ENCODE data around the gene TF. TPM values are rescaled to one million over a fixed set of nuclear protein-coding genes. Genes with fewer than 3 reads are reported as not detected.

Gene TF
- total and polyA plus RNA-seq, 10 of the 15 experiments (the other 5 are each of a cell fraction or from before 2014, with no cell fraction given) = under 0.01 to 8.9 (median 0.05) TPM; not detected in 1

- WGBS (ENCODE audit: insufficient coverage, insufficient replicate concordance, low lambda C conversion rate, missing lambda C conversion rate) = 92% methylated on average over 2 of the region's 2 CpGs
- DNase-seq (ENCODE audit: low read depth, low spot score) (no peak), ATAC-seq (no peak), FAIRE-seq (no peak)
- H3K27ac ChIP-seq (ENCODE audit: control insufficient read depth, insufficient read depth) = no peak overlapping the region
- in situ Hi-C loops (cut with MboI) (no loop called here), intact Hi-C loops (cut with micrococcal nuclease; ENCODE audit: unreplicated experiment) (loop anchor here (10.0 kb wide), 1 partner anchor 409 kb away; no protein-coding TSS in a partner anchor)
- no peaks in the 10 kb centered on the region for H4K20me1 ChIP-seq (ENCODE audit: control insufficient read depth, insufficient read depth)
- no peak overlapping the region for H3K4me2 ChIP-seq (ENCODE audit: control insufficient read depth, insufficient read depth)
- peaks cover 4 to 39% of the 10 kb centered on the region in 2 experiments for H3K36me3 ChIP-seq (ENCODE audit: control insufficient read depth in 2 of 2, insufficient read depth in 2 of 2, low read length in 1 of 2)
- no peak overlapping the region for H3K9ac ChIP-seq (ENCODE audit: control insufficient read depth, insufficient read depth, low read length)
- no peak overlapping the region for H2AFZ ChIP-seq (ENCODE audit: control insufficient read depth, low read depth, low read length)
- POLR2A ChIA-PET = no interaction called here
- no peaks in the 10 kb centered on the region for H3K4me1 ChIP-seq (ENCODE audit: control insufficient read depth, insufficient read depth, low read length)
- BruUV-seq (replicated peaks) = no TSS peak
- no peak overlapping the region for H3K4me3 ChIP-seq
- SMC1A ChIA-PET (ENCODE audit: uncharacterized antibody, unreplicated experiment) = no interaction called here
- H3K27me3 ChIP-seq (replicated peaks in 1 of 2; ENCODE audit: control insufficient read depth in 2 of 2, insufficient read depth in 2 of 2, low read length in 1 of 2) = no peaks in the 10 kb centered on the region
- H3K9me3 ChIP-seq (replicated peaks; ENCODE audit: control insufficient read depth, insufficient read depth, low read length) = no peaks in the 10 kb centered on the region
- CTCF ChIA-PET = no interaction called here
- H3K79me2 ChIP-seq (ENCODE audit: control insufficient read depth, insufficient read depth, low read length) = no peaks in the 10 kb centered on the region
- RAD21 ChIA-PET (ENCODE audit: unreplicated experiment) = no interaction called here
- TF ChIP-seq, protein P1, sequence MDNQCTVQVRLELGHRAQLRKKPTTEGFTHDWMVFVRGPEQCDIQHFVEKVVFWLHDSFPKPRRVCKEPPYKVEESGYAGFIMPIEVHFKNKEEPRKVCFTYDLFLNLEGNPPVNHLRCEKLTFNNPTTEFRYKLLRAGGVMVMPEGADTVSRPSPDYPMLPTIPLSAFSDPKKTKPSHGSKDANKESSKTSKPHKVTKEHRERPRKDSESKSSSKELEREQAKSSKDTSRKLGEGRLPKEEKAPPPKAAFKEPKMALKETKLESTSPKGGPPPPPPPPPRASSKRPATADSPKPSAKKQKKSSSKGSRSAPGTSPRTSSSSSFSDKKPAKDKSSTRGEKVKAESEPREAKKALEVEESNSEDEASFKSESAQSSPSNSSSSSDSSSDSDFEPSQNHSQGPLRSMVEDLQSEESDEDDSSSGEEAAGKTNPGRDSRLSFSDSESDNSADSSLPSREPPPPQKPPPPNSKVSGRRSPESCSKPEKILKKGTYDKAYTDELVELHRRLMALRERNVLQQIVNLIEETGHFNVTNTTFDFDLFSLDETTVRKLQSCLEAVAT (IDR thresholded peaks at IDR 0.05) = no peak
- TF ChIP-seq RELA (IDR thresholded peaks at IDR 0.05; ENCODE audit: borderline replicate concordance, partially characterized antibody) = no peak
- TF ChIP-seq PML (IDR thresholded peaks at IDR 0.05; ENCODE audit: low read length) = no peak
- no peak for TF ChIP-seq BCL11A (IDR thresholded peaks at IDR 0.05; ENCODE audit: low read depth, low read length)
- TF ChIP-seq ZNF207 (IDR thresholded peaks at IDR 0.05; ENCODE audit: borderline replicate concordance) = no peak
- no peak for TF ChIP-seq TCF3 (IDR thresholded peaks at IDR 0.05; ENCODE audit: borderline replicate concordance, insufficient read depth, low read depth, low read length)
- no peak for TF ChIP-seq EZH2 (IDR thresholded peaks at IDR 0.05; ENCODE audit: borderline replicate concordance, control insufficient read depth, low read depth, low read length)
- no peak for TF ChIP-seq ZNF24 (IDR thresholded peaks at IDR 0.05)
- no peak for TF ChIP-seq USF2 (IDR thresholded peaks at IDR 0.05; ENCODE audit: borderline replicate concordance, low read depth, low read length)
- no peak for TF ChIP-seq NR2C1 (IDR thresholded peaks at IDR 0.05)
- no peak for TF ChIP-seq EED (IDR thresholded peaks at IDR 0.05; ENCODE audit: low read depth)
- TF ChIP-seq, protein P2, sequence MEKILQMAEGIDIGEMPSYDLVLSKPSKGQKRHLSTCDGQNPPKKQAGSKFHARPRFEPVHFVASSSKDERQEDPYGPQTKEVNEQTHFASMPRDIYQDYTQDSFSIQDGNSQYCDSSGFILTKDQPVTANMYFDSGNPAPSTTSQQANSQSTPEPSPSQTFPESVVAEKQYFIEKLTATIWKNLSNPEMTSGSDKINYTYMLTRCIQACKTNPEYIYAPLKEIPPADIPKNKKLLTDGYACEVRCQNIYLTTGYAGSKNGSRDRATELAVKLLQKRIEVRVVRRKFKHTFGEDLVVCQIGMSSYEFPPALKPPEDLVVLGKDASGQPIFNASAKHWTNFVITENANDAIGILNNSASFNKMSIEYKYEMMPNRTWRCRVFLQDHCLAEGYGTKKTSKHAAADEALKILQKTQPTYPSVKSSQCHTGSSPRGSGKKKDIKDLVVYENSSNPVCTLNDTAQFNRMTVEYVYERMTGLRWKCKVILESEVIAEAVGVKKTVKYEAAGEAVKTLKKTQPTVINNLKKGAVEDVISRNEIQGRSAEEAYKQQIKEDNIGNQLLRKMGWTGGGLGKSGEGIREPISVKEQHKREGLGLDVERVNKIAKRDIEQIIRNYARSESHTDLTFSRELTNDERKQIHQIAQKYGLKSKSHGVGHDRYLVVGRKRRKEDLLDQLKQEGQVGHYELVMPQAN (conservative IDR thresholded peaks at IDR 0.05) = no peak
- TF ChIP-seq ZNF687 (IDR thresholded peaks at IDR 0.05) = no peak
- no peak for TF ChIP-seq HDAC2 (IDR thresholded peaks at IDR 0.05)
- no peak for TF ChIP-seq ESRRA (IDR thresholded peaks at IDR 0.05; ENCODE audit: low read length)
- TF ChIP-seq RCOR1 (conservative IDR thresholded peaks at IDR 0.05; ENCODE audit: low read depth, low read length) = no peak
- TF ChIP-seq ZNF622 (IDR thresholded peaks at IDR 0.05) = no peak
Measured at GRCh38 chr3:133815386-133815785, 69.2 kb downstream of the TF start.

All from GM12878 (cell line).